Stimulated activated naive B cell treated with anti-CD40 and anti-IgM and Interleukin-4, amounts not matched to agents 10 μg/mL and 1 μg/mL and 100 μg/mL, for 72 hours (primary cell): Measurements from ENCODE around the gene FPR1.

ENCODE experiments used
- ATAC-seq, 2 donors: fragments of 150-1000 bp; cut with Tn5 transposase; replicated peaks; 2 replicates each; pipeline ENCODE4 v1.10.0; 2021; ENCODE audit warnings: moderate library complexity in 1 of 2
- DNase-seq: peaks from one replicate; pipeline ENCODE4 v3.0.0; 2021
- H3K27ac Mint-ChIP-seq: one replicate; pipeline ENCODE4 v1.8.0; 2022; ENCODE audit warnings: mild to moderate bottlenecking, mixed read lengths
- H3K27me3 Mint-ChIP-seq, 2 donors: one replicate each; pipeline ENCODE4 v1.8.0; 2022; ENCODE audit warnings: mixed read lengths in 2 of 2
- H3K36me3 Mint-ChIP-seq, 2 donors: one replicate each; pipeline ENCODE4 v1.8.0; 2022; ENCODE audit warnings: mixed read lengths in 2 of 2, mild to moderate bottlenecking in 1 of 2
- H3K4me1 Mint-ChIP-seq, 2 donors: one replicate each; pipeline ENCODE4 v1.8.0; 2022; ENCODE audit warnings: mixed read lengths in 2 of 2, mild to moderate bottlenecking in 1 of 2
- H3K4me3 Mint-ChIP-seq, 2 donors: one replicate each; pipeline ENCODE4 v1.8.0; 2022; ENCODE audit warnings: mild to moderate bottlenecking in 2 of 2, mixed read lengths in 2 of 2, moderate library complexity in 1 of 2
- H3K9me3 Mint-ChIP-seq, 2 donors: one replicate each; pipeline ENCODE4 v1.8.0; 2022; ENCODE audit warnings: mixed read lengths in 2 of 2, mild to moderate bottlenecking in 1 of 2

FPR1 gene

GRCh38 chr19:51713319-51714285 is 38.1 kb downstream of the FPR1 start:
- H3K9me3 Mint-ChIP-seq = peaks cover 8 to 10% of the 10 kb centered on the region in 2 donors
- peaks cover 13 to 19% of the 10 kb centered on the region in 2 donors for H3K4me1 Mint-ChIP-seq
- H3K4me3 Mint-ChIP-seq = no peak overlapping the region
- no peak overlapping the region for H3K27ac Mint-ChIP-seq
- ATAC-seq = no peak
- DNase-seq = no peak
- no peaks in the 10 kb centered on the region for H3K36me3 Mint-ChIP-seq
- H3K27me3 Mint-ChIP-seq = peaks cover 16 to 18% of the 10 kb centered on the region in 2 donors

GRCh38 chr19:51712461-51713081 is 39.1 kb downstream of the FPR1 start:
- Mint-ChIP-seq H3K4me1 (peaks cover 13 to 19% of the 10 kb centered on the region in 2 donors), H3K36me3 (peaks cover under 1 to 5% of the 10 kb centered on the region in 2 donors), H3K27ac (no peak overlapping the region), H3K27me3 (peaks cover 8 to 12% of the 10 kb centered on the region in 2 donors), H3K9me3 (peaks cover 8 to 10% of the 10 kb centered on the region in 2 donors), H3K4me3 (no peak overlapping the region)
- DNase-seq (no peak), ATAC-seq (peak; percentile 31 to 55)

DNA sequence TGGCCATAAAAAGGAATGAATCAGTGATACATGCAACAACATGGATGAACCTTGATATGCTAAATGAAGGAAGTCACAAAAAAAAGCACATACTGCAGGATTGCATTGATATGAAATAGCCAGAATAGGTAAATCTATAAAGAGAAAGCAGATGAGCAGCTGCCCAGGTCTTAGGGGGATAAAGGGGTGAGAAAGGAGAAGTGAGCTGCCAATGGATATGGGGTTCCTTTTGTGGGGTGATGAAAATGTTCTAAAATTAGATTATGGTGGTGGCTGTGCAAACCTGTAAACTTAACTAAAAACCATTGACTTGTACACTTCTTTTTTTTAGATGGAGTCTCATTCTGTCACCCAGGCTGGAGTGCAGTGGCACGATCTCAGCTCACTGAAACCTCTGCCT is 40.0 kb downstream of the FPR1 start:
- ATAC-seq (no peak), DNase-seq (no peak)
- Mint-ChIP-seq H3K9me3 (peaks cover 8 to 10% of the 10 kb centered on the region in 2 donors), H3K36me3 (peaks cover 3 to 13% of the 10 kb centered on the region in 2 donors), H3K4me1 (peaks cover 13 to 19% of the 10 kb centered on the region in 2 donors), H3K27me3 (peaks cover 4 to 9% of the 10 kb centered on the region in 2 donors), H3K27ac (no peak overlapping the region), H3K4me3 (no peak overlapping the region)

- Mint-ChIP-seq H3K27me3 (no peaks in the 10 kb centered on the region), H3K36me3 (peaks cover 14 to 26% of the 10 kb centered on the region in 2 donors), H3K9me3 (peaks cover 2 to 6% of the 10 kb centered on the region in 2 donors), H3K4me1 (peaks cover 21 to 33% of the 10 kb centered on the region in 2 donors), H3K4me3 (no peak overlapping the region), H3K27ac (no peak overlapping the region)
- ATAC-seq (no peak), DNase-seq (no peak)
Observed at GRCh38 chr19:51710163-51710562, 41.5 kb downstream of the FPR1 start.

DNA sequence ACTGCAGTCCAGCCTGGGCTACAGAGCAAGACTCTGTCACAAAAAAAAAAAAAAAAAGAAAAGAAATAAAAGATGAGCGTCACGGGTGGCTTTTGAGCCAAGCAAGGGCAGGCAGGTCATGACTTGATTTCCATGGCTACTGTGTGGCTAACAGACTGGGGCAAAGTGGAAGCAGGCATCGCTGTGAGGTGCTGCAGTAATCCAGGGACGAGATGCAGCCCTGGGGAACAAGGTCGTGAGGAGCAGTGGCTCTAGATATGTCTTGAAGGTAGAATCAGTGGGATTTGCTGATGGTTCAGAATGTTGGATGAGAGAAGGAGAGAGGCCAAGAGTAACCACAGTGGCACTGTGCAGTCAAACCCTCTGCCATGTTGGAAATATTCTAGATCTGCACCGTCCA is 42.1 kb downstream of the FPR1 start:
- Mint-ChIP-seq H3K4me1 (peaks cover 25 to 39% of the 10 kb centered on the region in 2 donors), H3K4me3 (no peak overlapping the region), H3K9me3 (peaks cover 0 to 4% of the 10 kb centered on the region in 2 donors), H3K36me3 (peaks cover 16 to 27% of the 10 kb centered on the region in 2 donors), H3K27me3 (no peaks in the 10 kb centered on the region), H3K27ac (no peak overlapping the region)
- DNase-seq = no peak
- no peak for ATAC-seq

GRCh38 chr19:51708811-51709210 is 42.9 kb downstream of the FPR1 start:
- ATAC-seq (no peak), DNase-seq (no peak)
- Mint-ChIP-seq H3K4me1 (peaks cover 25 to 43% of the 10 kb centered on the region in 2 donors), H3K4me3 (no peak overlapping the region), H3K9me3 (peaks cover 0 to 4% of the 10 kb centered on the region in 2 donors), H3K27me3 (no peaks in the 10 kb centered on the region), H3K27ac (no peak overlapping the region), H3K36me3 (peaks cover 16 to 27% of the 10 kb centered on the region in 2 donors)

GRCh38 chr19:51706885-51707284 is 44.8 kb downstream of the FPR1 start:
- Mint-ChIP-seq H3K27me3 (peaks cover 14 to 15% of the 10 kb centered on the region in 2 donors), H3K27ac (no peak overlapping the region), H3K4me3 (no peak overlapping the region), H3K4me1 (peaks cover 35 to 61% of the 10 kb centered on the region in 2 donors), H3K9me3 (peaks cover 0 to 4% of the 10 kb centered on the region in 2 donors), H3K36me3 (peaks cover 16 to 27% of the 10 kb centered on the region in 2 donors)
- DNase-seq (no peak), ATAC-seq (no peak)

DNA sequence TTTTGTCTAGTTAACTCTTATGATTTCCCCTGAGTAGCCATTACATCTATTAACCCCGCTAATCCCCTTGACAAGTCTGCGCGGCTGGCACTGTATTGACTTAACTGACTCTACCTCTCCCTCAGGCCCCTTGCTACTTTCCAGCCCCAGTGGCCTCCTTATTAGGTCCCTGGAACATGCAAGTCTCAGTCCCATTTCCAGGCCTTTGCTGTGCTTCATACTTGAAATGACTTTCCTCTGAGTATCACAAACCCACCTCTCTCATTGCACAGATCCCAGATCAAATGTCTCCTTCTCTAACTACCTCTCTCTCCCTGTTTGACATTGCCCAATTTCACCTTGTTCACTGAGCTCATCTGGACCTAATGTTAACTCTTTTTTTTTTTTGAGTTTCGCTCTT is 45.4 kb downstream of the FPR1 start:
- ATAC-seq (no peak), DNase-seq (no peak)
- Mint-ChIP-seq H3K27me3 (peaks cover 18 to 21% of the 10 kb centered on the region in 2 donors), H3K4me3 (peak overlapping the region; percentile 40 to 62), H3K9me3 (peaks cover 0 to 4% of the 10 kb centered on the region in 2 donors), H3K4me1 (peaks cover 32 to 56% of the 10 kb centered on the region in 2 donors), H3K27ac (peak overlapping the region; percentile 42), H3K36me3 (peaks cover 16 to 27% of the 10 kb centered on the region in 2 donors)

DNA sequence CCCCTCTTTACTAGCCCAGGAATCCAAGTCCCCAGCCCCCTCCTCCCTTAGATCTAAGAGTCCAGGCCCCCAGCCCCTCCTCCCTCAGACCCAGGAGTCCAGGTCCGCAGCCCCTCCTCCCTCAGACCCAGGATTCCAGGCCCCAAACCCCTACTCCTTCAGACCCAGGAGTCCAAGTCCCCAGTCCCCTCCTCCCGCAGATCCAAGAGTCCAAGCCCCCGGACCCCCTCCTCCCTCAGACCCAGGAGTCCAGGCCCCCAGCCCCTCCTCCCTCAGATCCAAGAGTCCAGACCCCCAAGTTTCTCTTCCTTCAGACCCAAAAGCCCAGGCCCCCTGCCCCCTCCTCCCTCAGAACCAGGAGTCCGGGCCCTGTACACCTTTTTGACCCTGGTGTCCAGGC is 47.1 kb downstream of the FPR1 start:
- Mint-ChIP-seq H3K9me3 (no peaks in the 10 kb centered on the region), H3K27me3 (peaks cover 26 to 31% of the 10 kb centered on the region in 2 donors), H3K27ac (peak overlapping the region; percentile 94), H3K4me3 (peak overlapping the region; percentile 88 to 92), H3K36me3 (peaks cover 16 to 27% of the 10 kb centered on the region in 2 donors), H3K4me1 (peaks cover 23 to 42% of the 10 kb centered on the region in 2 donors)
- ATAC-seq = no peak
- DNase-seq = no peak

- ATAC-seq (peak; percentile 93 to 96), DNase-seq (peak; percentile 92)
- Mint-ChIP-seq H3K9me3 (no peaks in the 10 kb centered on the region), H3K27ac (peak overlapping the region; percentile 94), H3K27me3 (peaks cover 29 to 31% of the 10 kb centered on the region in 2 donors), H3K36me3 (peaks cover 16 to 27% of the 10 kb centered on the region in 2 donors), H3K4me3 (peak overlapping the region; percentile 88 to 92), H3K4me1 (peaks cover 23 to 42% of the 10 kb centered on the region in 2 donors)
Observed at GRCh38 chr19:51703575-51704515, 47.8 kb downstream of the FPR1 start.

GRCh38 chr19:51702825-51703574 is 48.7 kb downstream of the FPR1 start:
- H3K4me3 Mint-ChIP-seq = peak overlapping the region; percentile 88 to 92
- peaks cover 23 to 42% of the 10 kb centered on the region in 2 donors for H3K4me1 Mint-ChIP-seq
- no peak for DNase-seq
- no peak for ATAC-seq
- H3K9me3 Mint-ChIP-seq = no peaks in the 10 kb centered on the region
- H3K27me3 Mint-ChIP-seq = peaks cover 31 to 35% of the 10 kb centered on the region in 2 donors
- H3K27ac Mint-ChIP-seq = peak overlapping the region; percentile 94
- peaks cover 16 to 23% of the 10 kb centered on the region in 2 donors for H3K36me3 Mint-ChIP-seq

DNA sequence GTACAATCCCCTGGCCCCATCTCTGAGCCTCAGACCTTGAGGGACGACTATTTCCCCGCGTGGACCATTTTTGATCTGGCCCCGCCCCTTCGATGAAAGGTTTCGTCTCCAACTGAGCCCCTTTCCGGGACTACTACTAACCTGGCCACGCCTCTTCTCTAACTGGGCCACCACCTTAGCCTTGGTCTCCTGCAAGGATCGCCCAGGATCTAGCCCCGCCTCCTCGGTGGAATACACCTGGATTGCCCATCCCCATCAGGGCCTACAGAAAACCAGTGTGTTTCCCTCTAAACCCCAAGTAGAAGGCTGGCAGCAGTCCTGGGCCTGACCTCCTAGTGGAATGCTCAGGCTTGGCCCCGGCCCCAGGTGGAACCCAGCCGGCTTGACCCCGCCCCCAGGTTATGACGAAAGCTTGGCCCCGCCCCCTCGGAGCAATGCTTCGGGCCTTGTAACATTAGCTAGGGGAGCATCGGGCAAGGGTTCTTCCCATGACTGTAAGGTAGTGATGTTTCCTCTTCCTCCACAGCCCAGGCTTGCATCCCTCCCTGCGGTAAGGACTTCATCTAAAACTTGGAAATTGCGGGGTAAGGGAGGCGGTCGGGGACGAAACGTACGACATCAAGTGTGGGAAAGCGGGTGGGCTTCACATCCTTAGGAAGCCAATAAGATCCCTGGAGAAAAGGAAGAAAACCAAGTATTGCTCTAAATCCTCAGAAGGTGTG is 49.4 kb downstream of the FPR1 start:
- DNase-seq (no peak), ATAC-seq (no peak)
- H3K36me3 Mint-ChIP-seq = peaks cover 14 to 19% of the 10 kb centered on the region in 2 donors
- peaks cover 33 to 37% of the 10 kb centered on the region in 2 donors for H3K27me3 Mint-ChIP-seq
- H3K4me1 Mint-ChIP-seq = peaks cover 23 to 42% of the 10 kb centered on the region in 2 donors
- H3K4me3 Mint-ChIP-seq = peak overlapping the region; percentile 88 to 92
- peak overlapping the region; percentile 73 for H3K27ac Mint-ChIP-seq
- no peaks in the 10 kb centered on the region for H3K9me3 Mint-ChIP-seq
